T-cell (primary cell): Measurements from ENCODE around the gene FGD5. TPM values are rescaled to one million over a fixed set of nuclear protein-coding genes. Genes with fewer than 3 reads are reported as not detected.
A peak's percentile ranks its signal among the peaks of the same experiment; 100 is the strongest.

Experiments used
- ATAC-seq, 4 experiments: fragments of 200-7000 bp in 3 of 4; fragments of 150-1000 bp in 1 of 4; cut with Tn5 transposase; replicated peaks in 1 of 4; 1 replicate in 3 of 4; 2 replicates in 1 of 4; pipeline ENCODE4 v1.10.0; 2021; ENCODE audit warnings: moderate library complexity in 3 of 4, mild to moderate bottlenecking in 2 of 4, moderate number of reproducible peaks in 1 of 4
- CTCF ChIA-PET, 2 donors: fragments of 300-600 bp; sonication (Branson Sonifier 250); formaldehyde crosslinking; loops; one replicate each; lab custom pipeline; 2022; ENCODE audit warnings: antibody characterized with exemption in 2 of 2; lab: Charles Lee
- POLR2A ChIA-PET, 2 donors: fragments of 300-600 bp; sonication (Branson Sonifier 250); formaldehyde crosslinking; loops; one replicate each; lab custom pipeline; 2022; ENCODE audit warnings: antibody characterized with exemption in 2 of 2; lab: Charles Lee
- DNase-seq, 35 experiments: peaks; one replicate each; pipeline versions ENCODE4 v3.0.0 to v3.0.0-alpha.2; 2013 to 2023
- H3K27ac ChIP-seq: one replicate; pipeline ENCODE4 v1.5.1; 2013; ENCODE audit warnings: low read length
- H3K27me3 ChIP-seq, 2 experiments: replicated peaks in 1 of 2; 1 replicate in 1 of 2; 2 replicates in 1 of 2; pipeline versions ENCODE4 v1.6.1 to v1.7.0; 2013; ENCODE audit warnings: low read length in 1 of 2, mixed read lengths in 1 of 2; ENCODE audit not compliant: control insufficient read depth in 2 of 2, insufficient read depth in 2 of 2; ENCODE audit errors: extremely low read depth in 1 of 2
- H3K36me3 ChIP-seq, 2 donors: 1 replicate in 1 of 2; 2 replicates in 1 of 2; pipeline versions ENCODE4 v1.6.1 to v1.7.0; 2013; ENCODE audit warnings: low read length in 1 of 2; ENCODE audit not compliant: control insufficient read depth in 2 of 2, insufficient read depth in 1 of 2; ENCODE audit errors: extremely low read depth in 1 of 2
- H3K4me1 ChIP-seq, 2 experiments: 1 replicate in 1 of 2; 2 replicates in 1 of 2; pipeline versions ENCODE4 v1.6.1 to v1.7.0; 2013; ENCODE audit warnings: low read length in 2 of 2, mixed read lengths in 1 of 2; ENCODE audit not compliant: insufficient read depth in 2 of 2, control insufficient read depth in 1 of 2; ENCODE audit errors: extremely low read depth in 1 of 2
- H3K4me3 ChIP-seq, 2 donors: 1 replicate in 1 of 2; 2 replicates in 1 of 2; pipeline versions ENCODE4 v1.5.1 to v1.7.0; 2013; ENCODE audit warnings: mild to moderate bottlenecking in 2 of 2, low read length in 1 of 2, moderate library complexity in 1 of 2; ENCODE audit not compliant: control insufficient read depth in 1 of 2; ENCODE audit errors: extremely low read depth in 1 of 2
- H3K9me3 ChIP-seq: 2 replicates; pipeline ENCODE4 v1.7.0; 2013
- H3K27ac Mint-ChIP-seq, 2 donors: one replicate each; pipeline ENCODE4 v1.8.0; 2020 to 2021; ENCODE audit warnings: mild to moderate bottlenecking in 2 of 2, mixed read lengths in 2 of 2
- H3K27me3 Mint-ChIP-seq, 2 donors: one replicate each; pipeline ENCODE4 v1.8.0; 2021 to 2022; ENCODE audit warnings: mixed read lengths in 2 of 2
- H3K36me3 Mint-ChIP-seq: one replicate; pipeline ENCODE4 v1.8.0; 2021; ENCODE audit warnings: mixed read lengths
- H3K4me1 Mint-ChIP-seq, 3 donors: one replicate each; pipeline ENCODE4 v1.8.0; 2020 to 2022; ENCODE audit warnings: mixed read lengths in 3 of 3, mild to moderate bottlenecking in 1 of 3
- H3K4me3 Mint-ChIP-seq, 3 donors: one replicate each; pipeline ENCODE4 v1.8.0; 2020 to 2022; ENCODE audit warnings: mild to moderate bottlenecking in 3 of 3, mixed read lengths in 3 of 3, moderate library complexity in 3 of 3
- H3K9me3 Mint-ChIP-seq, 3 donors: one replicate each; pipeline ENCODE4 v1.8.0; 2020 to 2022; ENCODE audit warnings: mixed read lengths in 3 of 3
- WGBS: methylation state at CpG from one replicate; pipeline ENCODE4 v1.1.5; 2013; ENCODE audit warnings: missing lambda C conversion rate; ENCODE audit not compliant: insufficient coverage; 5-methylcytosine and 5-hydroxymethylcytosine counted together
- total RNA-seq, 35 experiments: library from RNA in 6 of 35; stranded (reverse) in 6 of 35; fragments of 120-200 nt in 1 of 35; gene quantifications; one replicate each; pipeline versions ENCODE4 v1.2.1 to v1.2.4 and lab custom pipeline; 2013 to 2026

FGD5 gene
- total RNA-seq, 5 donors from 2014 or later (not counting 1 experiment from before 2014, with no cell fraction given): 0.13 to 0.53 (median 0.32) TPM; not detected in 2

DNA sequence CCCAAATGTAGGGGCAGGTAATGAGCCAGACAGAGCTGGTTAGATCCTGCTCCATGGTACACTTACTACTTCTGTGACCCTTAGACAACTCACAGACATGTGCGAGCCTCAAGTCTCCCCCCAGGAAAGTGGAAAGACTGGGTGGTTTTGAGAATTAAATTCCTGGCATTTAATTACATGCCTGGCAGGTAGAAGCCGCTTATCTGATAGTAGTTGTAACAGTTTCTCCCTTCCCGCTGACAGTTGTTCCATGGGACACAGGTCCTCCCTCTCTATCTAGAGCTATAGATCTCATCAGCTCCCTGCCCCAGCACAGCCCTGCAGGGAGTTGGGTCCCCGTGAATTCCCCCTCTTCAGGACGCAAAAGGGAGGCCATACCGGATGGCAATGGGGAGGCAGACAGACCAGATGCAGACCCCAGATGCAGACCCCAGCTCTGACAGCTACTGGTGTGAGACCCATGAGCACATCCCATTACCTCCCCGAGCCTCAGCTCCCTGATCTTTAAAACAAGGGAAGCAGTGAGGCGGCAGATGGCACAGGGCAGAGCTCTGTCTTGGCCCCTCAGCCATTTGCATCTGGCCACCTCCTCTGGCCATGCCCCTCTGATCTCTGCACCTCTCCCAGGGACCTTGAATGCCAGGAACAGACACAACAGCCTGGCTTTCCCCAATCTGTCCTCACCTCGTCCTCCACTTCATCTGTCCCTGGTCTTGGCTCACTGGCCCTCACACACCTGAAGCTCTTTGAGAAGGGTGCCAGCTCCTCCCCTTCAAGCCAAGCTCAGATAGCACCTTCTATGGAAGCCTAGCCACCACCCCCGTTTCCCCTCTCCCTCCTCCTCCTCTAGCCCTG lies 94.5 kb downstream of the FGD5 start:
- Histone ChIP-seq H3K27ac (no peak overlapping the region), H3K27me3 (peaks cover 0 to 29% of the 10 kb centered on the region in 2 experiments), H3K36me3 (no peaks in the 10 kb centered on the region), H3K9me3 (no peaks in the 10 kb centered on the region), H3K4me3 (no peak overlapping the region), H3K4me1 (no peaks in the 10 kb centered on the region)
- Mint-ChIP-seq H3K36me3 (no peaks in the 10 kb centered on the region), H3K27ac (no peak overlapping the region), H3K27me3 (peaks cover 0 to 6% of the 10 kb centered on the region in 2 donors), H3K9me3 (no peaks in the 10 kb centered on the region), H3K4me3 (no peak overlapping the region), H3K4me1 (no peaks in the 10 kb centered on the region)
- ChIA-PET POLR2A (no interaction called here), CTCF (interaction anchor here (0.6 to 1.0 kb wide), 5 partner anchors 97 to 392 kb away, joined by 3 to 13 read pairs (median 3); no protein-coding TSS in a partner anchor)
- no peak for DNase-seq
- no peak for ATAC-seq
- WGBS: 87% methylated on average over 4 of the region's 10 CpGs

- DNase-seq: no peak
- Histone ChIP-seq H3K36me3 (no peaks in the 10 kb centered on the region), H3K4me3 (no peak overlapping the region), H3K27me3 (peaks cover 0 to 32% of the 10 kb centered on the region in 2 experiments), H3K4me1 (no peaks in the 10 kb centered on the region), H3K9me3 (no peaks in the 10 kb centered on the region), H3K27ac (no peak overlapping the region)
- H3K27ac Mint-ChIP-seq: no peak overlapping the region
- no peak for ATAC-seq
- no peaks in the 10 kb centered on the region for H3K9me3 Mint-ChIP-seq
- CTCF ChIA-PET: interaction anchor here in 1 of 2 donors (0.6 kb wide), 2 partner anchors 193 to 228 kb away, joined by 3 read pairs; no protein-coding TSS in a partner anchor
- H3K27me3 Mint-ChIP-seq: peaks cover 0 to 4% of the 10 kb centered on the region in 2 donors
- WGBS: 82% methylated on average over 12 of the region's 14 CpGs
- no peaks in the 10 kb centered on the region for H3K36me3 Mint-ChIP-seq
- H3K4me3 Mint-ChIP-seq: no peak overlapping the region
- no peaks in the 10 kb centered on the region for H3K4me1 Mint-ChIP-seq
- POLR2A ChIA-PET: no interaction called here
These were observed 95.4 kb downstream of the FGD5 start for GRCh38 chr3:14913926-14914778.

GRCh38 chr3:14914779-14915117 lies 96.0 kb downstream of the FGD5 start:
- Histone ChIP-seq H3K9me3 (no peaks in the 10 kb centered on the region), H3K4me3 (no peak overlapping the region), H3K36me3 (no peaks in the 10 kb centered on the region), H3K27ac (no peak overlapping the region), H3K4me1 (no peaks in the 10 kb centered on the region), H3K27me3 (peaks cover 0 to 32% of the 10 kb centered on the region in 2 experiments)
- H3K4me1 Mint-ChIP-seq: no peaks in the 10 kb centered on the region
- no peaks in the 10 kb centered on the region for H3K36me3 Mint-ChIP-seq
- ChIA-PET POLR2A (no interaction called here), CTCF (interaction anchor here in 1 of 2 donors (0.5 to 0.6 kb wide), 2 partner anchors 192 to 241 kb away, joined by 3 read pairs; no protein-coding TSS in a partner anchor)
- no peak overlapping the region for H3K27ac Mint-ChIP-seq
- DNase-seq (no peak), ATAC-seq (no peak)
- H3K27me3 Mint-ChIP-seq: peaks cover 0 to 2% of the 10 kb centered on the region in 2 donors
- WGBS: 81% methylated on average over 5 of the region's 6 CpGs
- no peak overlapping the region for H3K4me3 Mint-ChIP-seq
- no peaks in the 10 kb centered on the region for H3K9me3 Mint-ChIP-seq

DNA sequence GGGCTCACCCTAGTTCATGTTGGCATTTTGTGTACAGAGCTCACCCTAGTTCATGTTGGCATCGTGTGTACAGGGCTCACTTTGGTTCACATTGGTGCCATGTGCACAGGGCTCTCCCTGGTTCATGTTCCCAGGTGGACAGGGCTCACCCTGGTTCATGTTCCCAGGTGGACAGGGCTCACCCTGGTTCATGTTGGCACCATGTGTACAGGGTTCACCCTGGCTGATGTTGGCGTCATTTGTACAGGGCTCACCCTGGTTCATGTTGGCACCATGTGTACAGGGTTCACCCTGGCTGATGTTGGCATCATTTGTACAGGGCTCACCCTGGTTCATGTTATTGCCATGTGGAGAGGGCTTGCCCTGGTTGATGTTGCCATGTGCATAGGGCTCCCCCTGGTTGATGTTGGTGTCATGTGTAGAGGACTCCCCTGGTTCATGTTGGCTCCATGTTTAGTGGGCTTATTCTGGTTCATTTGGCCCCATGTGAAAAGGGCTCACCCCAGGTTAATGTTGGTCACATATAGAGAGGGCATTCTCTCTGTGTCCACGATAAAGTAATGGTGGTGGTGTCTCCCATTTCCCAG lies 97.0 kb downstream of the FGD5 start:
- H3K27me3 ChIP-seq: peaks cover 0 to 33% of the 10 kb centered on the region in 2 experiments
- H3K36me3 ChIP-seq: no peaks in the 10 kb centered on the region
- peaks cover 0 to 2% of the 10 kb centered on the region in 2 donors for H3K27me3 Mint-ChIP-seq
- H3K4me3 Mint-ChIP-seq: no peak overlapping the region
- CTCF ChIA-PET: interaction anchor here in 1 of 2 donors (1.0 kb wide), 1 partner anchor 125 kb away, joined by 5 read pairs; no protein-coding TSS in a partner anchor
- no peaks in the 10 kb centered on the region for H3K4me1 Mint-ChIP-seq
- H3K4me1 ChIP-seq: peaks cover 0 to under 1% of the 10 kb centered on the region in 2 experiments
- H3K9me3 Mint-ChIP-seq: no peaks in the 10 kb centered on the region
- POLR2A ChIA-PET: no interaction called here
- WGBS: 61% methylated on average over 3 of the region's 3 CpGs
- no peak overlapping the region for H3K4me3 ChIP-seq
- no peaks in the 10 kb centered on the region for H3K36me3 Mint-ChIP-seq
- peak in 19 of 35 experiments; percentile 8 to 52 (median 21) for DNase-seq
- H3K27ac ChIP-seq: no peak overlapping the region
- no peaks in the 10 kb centered on the region for H3K9me3 ChIP-seq
- ATAC-seq: peak; percentile 46 to 82 (median 74)
- no peak overlapping the region for H3K27ac Mint-ChIP-seq

- ATAC-seq (no peak), DNase-seq (no peak)
- Mint-ChIP-seq H3K9me3 (no peaks in the 10 kb centered on the region), H3K27me3 (no peaks in the 10 kb centered on the region), H3K36me3 (no peaks in the 10 kb centered on the region), H3K27ac (no peak overlapping the region), H3K4me1 (peaks cover 0 to 5% (median 3%) of the 10 kb centered on the region in 3 donors), H3K4me3 (no peak overlapping the region)
- Histone ChIP-seq H3K4me1 (peaks cover 0 to 8% of the 10 kb centered on the region in 2 experiments), H3K27me3 (peaks cover 0 to 35% of the 10 kb centered on the region in 2 experiments), H3K27ac (no peak overlapping the region), H3K36me3 (no peaks in the 10 kb centered on the region), H3K4me3 (no peak overlapping the region), H3K9me3 (no peaks in the 10 kb centered on the region)
- WGBS: 77% methylated on average over 11 of the region's 13 CpGs
- ChIA-PET POLR2A (no interaction called here), CTCF (interaction anchor here in 1 of 2 donors (0.6 kb wide), 2 partner anchors 134 to 1007 kb away, joined by 3 read pairs; no protein-coding TSS in a partner anchor)
These were observed 99.6 kb downstream of the FGD5 start for GRCh38 chr3:14918356-14918860.
